ENCODE data around the gene INO80E. TPM values are rescaled to one million over a fixed set of nuclear protein-coding genes. Genes with fewer than 3 reads are reported as not detected.

Gene INO80E
- total and polyA plus RNA-seq, 2 donors (not counting 3 experiments of a cell fraction or from before 2014, with no cell fraction given), result 42.7 to 76.4 TPM

DNA sequence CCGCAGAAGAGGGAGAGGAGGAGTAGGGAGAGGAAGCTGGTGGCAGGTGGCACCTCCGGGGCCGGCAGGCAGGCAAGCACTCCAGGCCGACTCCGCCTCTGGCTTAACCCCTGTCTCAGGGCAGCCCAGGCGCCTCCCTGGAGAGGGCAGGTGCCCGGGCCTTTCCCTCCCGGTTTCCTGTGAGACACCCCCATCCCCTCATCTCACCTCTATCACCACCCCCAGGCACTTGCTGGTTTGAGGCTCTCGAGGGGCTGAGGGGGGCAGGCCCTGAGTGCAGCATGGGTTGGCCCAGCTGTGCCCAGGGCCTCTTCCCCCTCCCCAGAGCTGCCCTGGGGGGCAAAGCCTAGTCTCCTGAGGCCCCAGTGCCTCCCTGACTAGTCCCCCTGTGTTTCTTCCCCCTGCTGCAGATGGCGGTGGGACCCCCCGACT is 8.8 kb downstream of the INO80E start:
- CTCF ChIA-PET, result interaction anchor here (0.6 to 3.8 kb wide), 9 partner anchors 10 to 305 kb away, joined by 3 to 26 read pairs (median 10); partner anchors contain the start of genes ASPHD1 and TMEM219
- FAIRE-seq, result no peak
- dilution Hi-C loops (cut with MboI; ENCODE audit: extremely low pct_ligation_motif_present, low sequenced_read_pairs), result no loop called here

More for the DNA sequence above, 8.8 kb downstream of the INO80E start:
- Histone ChIP-seq H3K27me3 (ENCODE audit: control insufficient read depth in 2 of 2, insufficient read depth in 2 of 2, low read length in 2 of 2) (peaks cover 2 to 5% of the 10 kb centered on the region in 2 experiments), H3K36me3 (ENCODE audit: control insufficient read depth in 2 of 2, extremely low read depth in 1 of 2, insufficient read depth in 2 of 2, low read length in 2 of 2) (peaks cover 0 to 7% of the 10 kb centered on the region in 2 experiments), H3K9me1 (replicated peaks; ENCODE audit: control insufficient read depth, extremely low read depth, insufficient read depth, low read length) (no peaks in the 10 kb centered on the region), H3K4me1 (ENCODE audit: control insufficient read depth, extremely low read depth, insufficient read depth, low read length) (no peaks in the 10 kb centered on the region), H3K79me2 (ENCODE audit: control insufficient read depth, insufficient read depth, low read length) (no peaks in the 10 kb centered on the region), H3K4me3 (replicated peaks in 1 of 3; ENCODE audit: insufficient read depth in 1 of 3, low read depth in 1 of 3, low read length in 3 of 3) (no peak overlapping the region), H2AFZ (ENCODE audit: low read depth, low read length) (no peak overlapping the region), H3K9me3 (replicated peaks; ENCODE audit: control insufficient read depth, insufficient read depth, low read length) (no peaks in the 10 kb centered on the region), H4K20me1 (replicated peaks; ENCODE audit: control insufficient read depth, extremely low read depth, insufficient read depth, low read length) (no peaks in the 10 kb centered on the region), H3K9ac (replicated peaks; ENCODE audit: extremely low read depth, insufficient read depth, low read length) (no peak overlapping the region), H3K27ac (ENCODE audit: insufficient read depth, low read depth, low read length) (no peak overlapping the region), H3K4me2 (ENCODE audit: insufficient read depth, low read length) (no peak overlapping the region)
- POLR2A ChIA-PET, result no interaction called here
- TF ChIP-seq, protein P1, sequence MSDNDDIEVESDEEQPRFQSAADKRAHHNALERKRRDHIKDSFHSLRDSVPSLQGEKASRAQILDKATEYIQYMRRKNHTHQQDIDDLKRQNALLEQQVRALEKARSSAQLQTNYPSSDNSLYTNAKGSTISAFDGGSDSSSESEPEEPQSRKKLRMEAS (IDR thresholded peaks at IDR 0.05; ENCODE audit: insufficient read depth, insufficient read length), result no peak
- no peak for TF ChIP-seq JUN (IDR thresholded peaks at IDR 0.05; ENCODE audit: borderline replicate concordance, insufficient read depth, insufficient read length, low read depth)
- TF ChIP-seq GATA2 (IDR thresholded peaks at IDR 0.05; ENCODE audit: insufficient read depth, insufficient read length, low read depth, low read length), result no peak
- no peak for TF ChIP-seq POLR2AphosphoS5 (IDR thresholded peaks at IDR 0.05; ENCODE audit: insufficient read depth, low read depth, low read length)
- TF ChIP-seq MYC (IDR thresholded peaks at IDR 0.05; ENCODE audit: low read depth, low read length), result no peak
- TF ChIP-seq POLR2A (IDR thresholded peaks at IDR 0.05; ENCODE audit: low read depth, low read length), result no peak
- TF ChIP-seq, protein P2, sequence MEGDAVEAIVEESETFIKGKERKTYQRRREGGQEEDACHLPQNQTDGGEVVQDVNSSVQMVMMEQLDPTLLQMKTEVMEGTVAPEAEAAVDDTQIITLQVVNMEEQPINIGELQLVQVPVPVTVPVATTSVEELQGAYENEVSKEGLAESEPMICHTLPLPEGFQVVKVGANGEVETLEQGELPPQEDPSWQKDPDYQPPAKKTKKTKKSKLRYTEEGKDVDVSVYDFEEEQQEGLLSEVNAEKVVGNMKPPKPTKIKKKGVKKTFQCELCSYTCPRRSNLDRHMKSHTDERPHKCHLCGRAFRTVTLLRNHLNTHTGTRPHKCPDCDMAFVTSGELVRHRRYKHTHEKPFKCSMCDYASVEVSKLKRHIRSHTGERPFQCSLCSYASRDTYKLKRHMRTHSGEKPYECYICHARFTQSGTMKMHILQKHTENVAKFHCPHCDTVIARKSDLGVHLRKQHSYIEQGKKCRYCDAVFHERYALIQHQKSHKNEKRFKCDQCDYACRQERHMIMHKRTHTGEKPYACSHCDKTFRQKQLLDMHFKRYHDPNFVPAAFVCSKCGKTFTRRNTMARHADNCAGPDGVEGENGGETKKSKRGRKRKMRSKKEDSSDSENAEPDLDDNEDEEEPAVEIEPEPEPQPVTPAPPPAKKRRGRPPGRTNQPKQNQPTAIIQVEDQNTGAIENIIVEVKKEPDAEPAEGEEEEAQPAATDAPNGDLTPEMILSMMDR (IDR thresholded peaks at IDR 0.05; ENCODE audit: extremely low read depth in 1 of 2, insufficient read depth in 1 of 2, low read depth in 1 of 2, low read length in 2 of 2), result no peak
- intact Hi-C loops (cut with micrococcal nuclease), result loop anchor here (1.0 kb wide), 1 partner anchor 9 kb away; the partner anchor contains the start of gene INO80E
- BruUV-seq (replicated peaks), result no TSS peak
- DNase-seq (ENCODE audit: low read depth, low spot score), result no peak

All from endothelial cell of umbilical vein (primary cell).